GM18499 (cell line): ENCODE results near the gene ACTG1.

Source experiments
- ATAC-seq: cut with Tn5 transposase; IDR thresholded peaks from one replicate; pipeline ENCODE4 v1.9.1; 2021; ENCODE audit warnings: moderate number of reproducible peaks; ENCODE audit not compliant: insufficient read depth, unreplicated experiment

The ACTG1 gene

DNA sequence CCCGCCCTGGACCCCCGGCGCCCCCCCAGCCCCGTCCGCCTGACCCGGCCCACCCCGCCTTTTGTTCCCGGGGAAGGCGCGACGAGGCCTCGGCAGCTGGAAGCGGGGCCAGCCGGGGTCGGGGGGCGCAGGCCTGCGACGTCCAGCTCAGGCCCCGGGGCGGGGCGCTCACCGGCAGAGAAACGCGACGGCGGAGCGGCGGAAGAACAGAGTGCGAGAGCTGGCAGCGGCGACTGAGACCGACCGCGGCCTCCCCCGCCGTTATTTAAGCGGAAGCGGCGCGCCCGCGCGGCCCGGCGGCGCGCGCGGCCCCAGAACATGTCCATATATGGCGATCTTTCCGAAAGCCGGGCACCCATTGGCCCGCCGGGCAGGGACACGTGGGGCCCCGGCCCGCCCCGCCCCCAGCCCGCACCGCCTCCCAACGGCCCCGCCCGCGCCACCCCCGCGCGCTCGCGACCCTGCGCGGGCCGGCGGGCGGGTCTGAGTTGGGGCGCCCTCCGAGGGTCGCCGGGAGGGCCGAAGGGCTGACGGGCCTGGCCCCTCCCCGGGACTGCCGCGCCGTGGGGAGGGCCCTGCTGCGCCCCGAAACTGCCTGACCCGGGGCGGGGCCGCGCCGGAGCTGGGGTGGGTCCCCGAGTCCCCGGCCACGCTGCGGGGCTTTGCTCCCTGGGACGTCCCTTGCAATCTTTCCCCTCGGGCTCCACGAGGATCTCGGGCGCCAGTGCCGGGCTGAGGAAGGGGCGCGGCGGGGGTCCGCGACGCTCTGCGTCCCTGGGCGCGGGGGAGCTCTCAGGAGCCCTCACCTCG lies at the start of gene ACTG1:
TSS of gene ACTG1 (minus strand) at position 238 of the 810 bp plus-strand sequence. CDS start 445 bp downstream, outside the sequence.
- ATAC-seq: no peak

DNA sequence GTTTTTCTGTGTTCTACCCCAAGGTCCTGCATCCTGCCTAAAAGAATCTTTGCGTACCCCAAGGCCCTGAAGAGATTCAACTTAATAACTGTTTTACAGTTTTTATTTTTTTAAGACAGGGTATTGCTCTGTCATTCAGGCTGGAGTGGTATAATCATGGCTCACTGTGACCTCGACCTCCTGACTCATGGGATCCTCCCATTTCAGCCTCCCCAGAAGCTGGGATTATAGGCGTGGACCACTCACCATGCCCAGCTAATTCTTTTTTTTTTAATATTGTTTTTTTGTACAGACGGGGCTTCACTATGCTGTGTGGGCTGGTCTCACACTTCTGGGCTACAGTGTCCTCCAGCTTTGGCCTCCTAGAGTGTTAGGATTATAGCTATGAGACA lies 48.9 kb upstream of the ACTG1 start:
- no peak for ATAC-seq

DNA sequence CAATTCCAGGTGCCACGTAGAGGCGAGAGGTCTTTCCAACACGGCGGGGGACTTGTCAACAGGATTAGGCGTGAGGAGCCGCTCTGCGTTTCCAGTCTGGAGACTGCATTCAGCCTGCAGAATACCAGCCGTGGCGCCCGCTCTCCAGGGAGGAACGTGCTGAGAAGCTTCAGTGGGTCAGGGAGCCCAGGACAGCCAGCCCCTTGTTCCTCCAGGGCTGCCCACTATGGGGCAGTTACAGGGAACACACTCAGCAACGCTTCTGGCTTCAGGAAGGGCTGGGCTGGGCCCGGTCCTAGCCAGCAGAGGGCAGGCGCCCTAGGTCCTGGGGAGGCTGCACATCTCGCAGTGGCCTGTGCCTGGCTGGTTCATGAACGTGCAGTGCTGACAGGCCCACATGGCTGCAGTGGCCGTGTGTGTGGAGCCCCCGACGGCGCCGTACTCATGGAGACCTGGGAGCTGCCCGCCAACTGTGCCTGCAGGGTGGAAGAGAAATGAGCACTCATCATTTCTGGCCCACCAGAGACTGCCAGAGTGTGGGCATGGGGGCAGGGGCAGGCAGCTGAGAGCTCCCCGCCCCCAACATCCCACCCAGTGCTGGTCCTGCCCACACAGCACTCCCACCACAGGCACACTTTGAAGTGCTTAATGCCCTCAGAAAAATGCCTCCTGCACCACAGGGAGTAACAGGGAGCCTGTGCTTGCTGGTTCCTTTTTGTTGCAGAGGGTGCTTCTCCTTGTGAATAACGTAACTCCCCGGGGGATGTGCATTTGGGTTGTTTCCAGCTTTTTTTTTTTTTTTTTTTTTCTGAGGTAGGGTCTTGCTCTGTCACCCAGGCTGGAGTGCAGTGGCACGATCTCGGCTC lies 46.6 kb upstream of the ACTG1 start:
- ATAC-seq: no peak

- no peak for ATAC-seq
Observed at GRCh38 chr17:81558115-81558468, 45.5 kb upstream of the ACTG1 start.

DNA sequence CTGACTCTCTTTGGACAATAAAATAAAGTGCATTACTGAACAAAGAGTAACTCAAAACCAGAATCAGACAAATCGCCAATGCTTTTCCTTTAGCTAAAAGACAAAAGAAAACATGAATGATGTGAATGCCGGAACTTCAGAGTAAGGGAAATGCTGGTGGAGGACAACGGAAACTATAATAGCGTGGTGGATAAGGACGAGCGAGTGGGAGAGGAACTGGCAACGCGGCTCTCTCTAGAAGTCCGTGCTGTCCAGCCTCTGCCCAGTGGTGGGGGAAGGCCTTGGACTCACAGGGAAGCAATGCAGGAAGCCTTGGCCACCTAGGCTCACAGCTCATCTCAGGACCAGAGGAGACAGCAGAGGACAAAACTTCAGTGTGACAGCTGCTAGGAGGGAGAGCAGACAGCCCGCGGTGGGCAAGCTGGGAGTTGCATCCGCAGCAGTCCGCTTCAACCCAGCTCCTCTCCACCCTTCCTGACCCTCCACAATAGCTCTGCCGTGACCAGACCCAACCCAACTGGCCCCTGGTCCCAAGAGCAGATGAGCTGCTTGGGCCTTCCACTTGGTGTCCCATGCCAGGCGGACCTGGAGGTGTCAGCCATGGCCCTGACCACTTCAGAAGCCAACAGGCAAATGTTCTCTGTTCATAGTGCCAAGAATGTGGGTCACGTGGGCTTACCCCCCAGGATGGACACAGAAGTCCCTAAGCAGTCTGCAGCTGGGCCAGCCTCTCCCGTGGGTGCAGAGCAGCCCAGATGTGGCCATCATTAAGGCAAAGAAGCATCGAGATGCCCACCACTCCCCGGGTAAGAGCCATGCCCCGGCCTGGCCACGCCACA lies 44.9 kb upstream of the ACTG1 start:
- no peak for ATAC-seq

DNA sequence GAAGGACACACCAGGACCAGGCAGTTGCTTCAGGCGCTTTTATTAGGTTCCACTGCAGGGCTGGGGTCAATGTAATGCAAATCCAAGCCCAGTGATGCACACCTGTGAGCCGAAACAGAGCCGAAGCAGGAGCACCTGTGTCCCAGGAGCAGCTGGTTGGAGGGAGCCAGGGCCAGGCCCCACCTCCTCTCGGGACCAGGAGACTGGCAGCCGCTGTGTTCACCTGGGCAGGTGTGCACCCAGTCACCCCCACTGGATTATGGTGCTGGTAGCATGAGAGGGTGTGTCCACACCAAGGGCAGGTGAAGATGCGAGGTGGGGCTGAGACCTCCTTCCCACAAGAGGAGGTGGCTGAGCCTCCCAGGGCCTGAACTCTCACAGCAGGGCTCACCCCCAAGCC lies 44.3 kb upstream of the ACTG1 start:
- ATAC-seq: no peak

DNA sequence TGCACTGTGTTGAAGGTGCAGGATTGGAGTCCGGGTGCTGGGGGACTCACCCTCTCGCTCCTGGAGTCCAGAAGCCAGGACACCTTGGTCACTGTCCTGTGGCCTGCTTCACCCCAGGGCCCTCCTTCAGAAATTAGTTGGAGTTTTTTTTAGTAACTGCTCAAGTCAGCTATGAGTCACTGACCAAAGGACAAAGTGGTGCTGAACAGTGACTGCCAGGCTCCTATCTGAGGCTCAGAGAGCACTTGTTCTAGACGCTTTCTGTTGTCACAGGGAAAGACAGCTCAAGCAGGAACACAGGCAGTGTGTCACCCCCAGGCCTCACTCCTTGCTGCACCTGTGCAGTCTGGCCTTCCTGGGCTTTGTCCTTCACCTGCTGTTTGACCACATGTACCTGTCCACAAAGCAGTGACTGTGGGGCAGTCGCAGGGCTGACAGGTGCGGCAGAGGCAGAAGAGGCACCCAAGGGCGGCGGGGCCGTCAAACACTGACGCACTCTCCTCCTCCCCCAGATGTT lies 43.6 kb upstream of the ACTG1 start:
- no peak for ATAC-seq

- no peak for ATAC-seq
Observed at GRCh38 chr17:81553616-81554181, 41.1 kb upstream of the ACTG1 start.

GRCh38 chr17:81553018-81553615 lies 40.5 kb upstream of the ACTG1 start:
- ATAC-seq: no peak

- no peak for ATAC-seq
Observed at GRCh38 chr17:81552244-81553017, 39.8 kb upstream of the ACTG1 start, which contains the start of gene FAAP100. Gene FAAP100, minus strand, starts transcription at chr17:81552353. Its CDS starts 23 bp downstream, at chr17:81552330.

GRCh38 chr17:81551458-81552243 lies 39.1 kb upstream of the ACTG1 start:
- no peak for ATAC-seq

DNA sequence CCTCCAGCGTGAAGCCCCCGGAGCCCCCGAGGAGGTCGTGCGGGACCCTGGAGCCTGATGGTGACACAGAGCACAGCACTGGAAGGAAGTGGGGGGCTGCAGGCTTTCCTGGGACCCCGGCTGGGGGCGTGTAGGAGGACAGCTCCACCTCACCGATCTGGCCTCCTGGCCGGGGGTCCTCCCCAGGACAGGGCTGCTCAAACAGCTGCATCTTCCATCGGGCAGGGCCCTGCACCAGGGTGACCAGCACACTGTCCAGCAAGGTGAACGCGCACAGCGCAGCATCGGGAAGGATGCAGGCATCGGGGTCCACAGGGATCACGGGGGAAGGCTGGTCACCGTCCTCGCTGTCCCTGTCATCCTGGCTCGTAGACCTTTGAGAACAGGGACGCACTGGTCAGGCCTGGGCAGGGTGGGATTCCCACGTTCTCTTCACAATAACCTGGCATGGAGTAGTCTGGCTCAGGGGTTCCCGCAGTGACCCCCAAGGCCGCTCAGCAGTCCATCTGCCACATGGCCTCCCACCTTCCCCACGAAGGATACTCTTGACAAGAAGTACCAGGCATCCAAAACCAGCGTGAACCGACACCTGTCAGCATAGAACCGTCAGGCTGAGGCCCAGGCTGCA lies 38.3 kb upstream of the ACTG1 start:
- no peak for ATAC-seq

- no peak for ATAC-seq
Observed at GRCh38 chr17:81550285-81550684, 37.7 kb upstream of the ACTG1 start.

DNA sequence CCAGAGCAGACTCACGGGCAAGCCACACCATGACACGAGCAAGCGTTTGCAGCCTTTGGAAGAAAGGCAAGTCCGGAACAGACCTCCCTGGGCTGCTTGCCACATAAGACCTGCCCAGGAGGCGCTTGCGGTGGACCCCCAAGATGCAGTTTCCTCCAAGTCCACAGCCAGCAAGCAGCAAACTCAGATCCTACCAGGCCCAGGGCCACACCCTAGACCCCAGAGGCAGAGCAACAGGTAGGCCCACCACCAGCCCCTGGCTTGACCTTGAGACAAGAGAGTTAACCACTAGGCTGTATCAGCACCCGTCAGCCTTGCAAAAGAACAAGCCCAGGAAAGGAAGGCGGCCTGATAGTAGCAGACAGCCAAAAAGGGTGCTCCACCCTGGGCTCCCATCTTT lies 37.2 kb upstream of the ACTG1 start:
- ATAC-seq: no peak

DNA sequence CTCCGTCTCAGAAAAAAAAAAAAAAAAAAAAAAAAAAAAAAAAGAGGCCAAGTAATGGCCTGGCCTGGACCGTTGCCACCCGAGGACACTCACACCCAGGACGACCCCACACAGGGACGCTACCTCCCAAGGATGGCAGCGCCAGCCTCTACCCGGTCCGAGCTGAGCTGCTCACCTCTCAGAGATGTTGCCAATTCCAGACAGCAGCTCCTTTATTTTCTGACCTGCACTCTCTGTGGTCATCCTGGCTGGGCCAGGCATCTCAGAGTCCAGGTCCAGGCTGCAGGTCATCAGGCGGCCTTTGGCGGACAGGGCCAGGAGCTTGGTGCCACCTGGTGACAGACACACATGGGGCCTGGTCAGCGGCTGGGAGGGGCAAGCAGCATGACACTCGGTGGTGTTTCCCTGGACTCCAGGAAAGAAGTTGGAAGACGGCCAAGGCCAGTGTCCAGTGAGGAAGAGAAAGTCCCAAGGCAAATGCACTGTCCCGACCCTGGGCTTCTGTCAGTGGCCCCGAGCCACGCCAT lies 36.5 kb upstream of the ACTG1 start:
- no peak for ATAC-seq

DNA sequence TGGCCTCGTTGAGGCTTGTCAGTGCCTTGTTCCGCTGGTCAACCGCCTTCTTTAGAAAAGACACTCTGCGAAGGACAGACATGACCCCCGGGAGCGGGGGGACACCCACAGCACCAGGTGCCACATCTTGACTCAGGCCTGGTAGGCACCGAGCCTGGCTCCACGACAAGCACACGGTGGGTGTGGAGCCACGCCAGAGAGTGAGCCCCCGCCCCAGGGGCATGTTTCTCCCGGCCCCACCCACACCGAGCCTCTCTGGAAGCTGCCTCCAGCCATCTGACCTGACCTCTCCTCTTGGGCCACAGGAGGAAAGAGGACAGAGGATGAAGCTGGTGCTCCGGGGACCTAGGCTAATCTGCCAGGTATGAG lies 35.0 kb upstream of the ACTG1 start:
- no peak for ATAC-seq

- ATAC-seq: no peak
Observed at GRCh38 chr17:81546906-81547613, 34.5 kb upstream of the ACTG1 start.
